DND-41 (cell line): ENCODE data around the gene RAB35.

Experiments
- ATAC-seq: fragments of 200-7000 bp; cut with Tn5 transposase; 3 replicates; pipeline ENCODE4 v1.9.1; 2021; ENCODE audit warnings: low read depth; ENCODE audit not compliant: insufficient read depth
- DNase-seq: peaks from one replicate; pipeline ENCODE4 v3.0.0-alpha.2; 2020
- H2AFZ ChIP-seq: 2 replicates; pipeline ENCODE4 v1.6.0; 2012; ENCODE audit warnings: low read depth, low read length
- H3K27ac ChIP-seq: 2 replicates; pipeline ENCODE4 v1.5.1; 2012; ENCODE audit warnings: low read length, inconsistent platforms
- H3K27me3 ChIP-seq: fragments of 200-600 bp; sonication (generic); 2 replicates; pipeline ENCODE4 v1.6.0; 2012; ENCODE audit warnings: low read length, mild to moderate bottlenecking, inconsistent platforms; ENCODE audit not compliant: insufficient read depth, poor library complexity
- H3K36me3 ChIP-seq: 2 replicates; pipeline ENCODE4 v1.5.1; 2012; ENCODE audit warnings: low read length, inconsistent platforms; ENCODE audit not compliant: insufficient read depth
- H3K4me1 ChIP-seq: 2 replicates; pipeline ENCODE4 v1.5.1; 2012; ENCODE audit warnings: mild to moderate bottlenecking, low read length; ENCODE audit not compliant: insufficient read depth
- H3K4me2 ChIP-seq: 2 replicates; pipeline ENCODE4 v1.6.0; 2012; ENCODE audit warnings: mild to moderate bottlenecking, moderate library complexity, low read length, inconsistent platforms; ENCODE audit not compliant: insufficient read depth
- H3K4me3 ChIP-seq, 2 experiments: fragments of 200-600 bp in 1 of 2; shearing (Covaris generic) in 1 of 2; 2 replicates each; pipeline ENCODE4 v1.5.1; 2012 to 2016; ENCODE audit warnings: inconsistent platforms in 2 of 2, low read length in 2 of 2, mild to moderate bottlenecking in 2 of 2, low read depth in 1 of 2, moderate library complexity in 1 of 2
- H3K79me2 ChIP-seq: 2 replicates; pipeline ENCODE4 v1.6.0; 2012; ENCODE audit warnings: low read length, inconsistent platforms; ENCODE audit not compliant: insufficient read depth
- H3K9ac ChIP-seq: 2 replicates; pipeline ENCODE4 v1.6.0; 2012; ENCODE audit warnings: low read depth, mild to moderate bottlenecking, inconsistent platforms, low read length, moderate library complexity
- H3K9me3 ChIP-seq: 2 replicates; pipeline ENCODE4 v1.5.1; 2012; ENCODE audit warnings: low read length, moderate library complexity, mild to moderate bottlenecking, inconsistent platforms; ENCODE audit not compliant: insufficient read depth, severe bottlenecking
- H4K20me1 ChIP-seq: 2 replicates; pipeline ENCODE4 v1.6.0; 2012; ENCODE audit warnings: low read length; ENCODE audit not compliant: insufficient read depth
- EZH2 ChIP-seq: IDR thresholded peaks from 3 replicates; pipeline ENCODE4 v1.6.1; 2012; ENCODE audit warnings: borderline replicate concordance, low read depth, mild to moderate bottlenecking, moderate library complexity, low read length, inconsistent platforms; ENCODE audit not compliant: severe bottlenecking
- TF ChIP-seq, protein P1 (sequence below): IDR thresholded peaks from 2 replicates; pipeline ENCODE4 v1.5.1; 2012; ENCODE audit warnings: borderline replicate concordance, low read length, moderate library complexity, mild to moderate bottlenecking; ENCODE audit not compliant: poor library complexity, severe bottlenecking; ENCODE audit errors: extremely low read depth

RAB35 gene

DNA sequence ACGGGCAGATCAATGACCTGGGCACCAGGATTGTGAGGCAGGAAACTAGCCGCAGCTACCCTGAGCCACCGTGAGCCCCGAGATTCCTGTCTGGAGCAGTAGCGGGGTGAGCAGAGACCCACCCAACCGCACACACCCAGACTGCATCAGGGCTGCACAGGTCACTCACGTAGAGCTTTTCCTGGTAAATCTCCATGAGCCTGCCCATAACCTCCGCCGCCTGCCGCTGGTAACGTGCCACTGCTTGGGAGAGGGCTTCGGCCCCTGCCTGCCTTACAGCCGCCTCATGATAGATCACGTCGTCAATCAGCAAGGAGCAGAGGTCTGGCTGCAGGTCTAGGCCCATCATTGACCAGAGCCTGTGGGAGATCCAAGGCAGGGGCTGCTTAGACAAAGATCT is 38.5 kb upstream of the RAB35 start:
- Histone ChIP-seq H3K4me1 (no peaks in the 10 kb centered on the region), H3K4me3 (no peak overlapping the region), H3K79me2 (no peaks in the 10 kb centered on the region), H3K9me3 (no peaks in the 10 kb centered on the region), H3K4me2 (no peak overlapping the region), H3K27me3 (no peaks in the 10 kb centered on the region), H3K9ac (no peak overlapping the region), H4K20me1 (peaks cover 7% of the 10 kb centered on the region), H2AFZ (no peak overlapping the region), H3K27ac (no peak overlapping the region), H3K36me3 (peaks cover 92% of the 10 kb centered on the region)
- ATAC-seq (no peak), DNase-seq (no peak)
- TF ChIP-seq, protein P1, sequence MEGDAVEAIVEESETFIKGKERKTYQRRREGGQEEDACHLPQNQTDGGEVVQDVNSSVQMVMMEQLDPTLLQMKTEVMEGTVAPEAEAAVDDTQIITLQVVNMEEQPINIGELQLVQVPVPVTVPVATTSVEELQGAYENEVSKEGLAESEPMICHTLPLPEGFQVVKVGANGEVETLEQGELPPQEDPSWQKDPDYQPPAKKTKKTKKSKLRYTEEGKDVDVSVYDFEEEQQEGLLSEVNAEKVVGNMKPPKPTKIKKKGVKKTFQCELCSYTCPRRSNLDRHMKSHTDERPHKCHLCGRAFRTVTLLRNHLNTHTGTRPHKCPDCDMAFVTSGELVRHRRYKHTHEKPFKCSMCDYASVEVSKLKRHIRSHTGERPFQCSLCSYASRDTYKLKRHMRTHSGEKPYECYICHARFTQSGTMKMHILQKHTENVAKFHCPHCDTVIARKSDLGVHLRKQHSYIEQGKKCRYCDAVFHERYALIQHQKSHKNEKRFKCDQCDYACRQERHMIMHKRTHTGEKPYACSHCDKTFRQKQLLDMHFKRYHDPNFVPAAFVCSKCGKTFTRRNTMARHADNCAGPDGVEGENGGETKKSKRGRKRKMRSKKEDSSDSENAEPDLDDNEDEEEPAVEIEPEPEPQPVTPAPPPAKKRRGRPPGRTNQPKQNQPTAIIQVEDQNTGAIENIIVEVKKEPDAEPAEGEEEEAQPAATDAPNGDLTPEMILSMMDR: no peak
- TF ChIP-seq EZH2: no peak

DNA sequence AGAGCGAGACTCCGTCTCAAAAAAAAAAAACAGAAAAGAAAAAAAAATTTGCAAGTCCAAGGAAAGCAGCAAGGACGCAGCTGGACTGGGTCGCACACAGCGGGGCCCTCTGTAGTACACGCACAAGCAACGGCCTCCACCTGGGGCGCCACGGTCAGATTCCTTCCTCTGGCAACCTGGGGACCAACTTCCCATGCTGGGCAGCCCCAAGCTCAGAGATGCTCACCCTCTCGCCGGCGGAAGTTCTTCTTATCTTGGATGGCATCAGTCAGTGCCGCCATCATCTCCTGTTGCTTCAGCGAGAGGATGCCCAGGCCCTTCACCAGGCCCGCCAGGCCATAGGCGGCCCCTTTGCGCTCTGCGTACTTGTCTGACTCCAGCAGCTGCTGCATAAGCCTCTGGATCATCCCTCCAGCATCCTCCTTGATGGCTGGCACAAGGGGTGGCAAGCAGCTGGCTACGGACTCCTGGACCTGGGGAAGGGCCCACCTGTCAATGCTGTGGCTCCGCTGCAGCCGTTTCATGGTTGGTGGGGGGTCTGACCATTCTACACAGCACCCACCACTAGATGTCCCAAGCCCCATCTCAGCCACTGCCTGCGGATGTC is 34.5 kb upstream of the RAB35 start:
- Histone ChIP-seq H3K36me3 (peaks cover 91% of the 10 kb centered on the region), H3K9me3 (no peaks in the 10 kb centered on the region), H3K4me1 (no peaks in the 10 kb centered on the region), H3K79me2 (no peaks in the 10 kb centered on the region), H3K9ac (no peak overlapping the region), H3K27ac (no peak overlapping the region), H3K4me2 (no peak overlapping the region), H3K4me3 (no peak overlapping the region), H3K27me3 (no peaks in the 10 kb centered on the region), H4K20me1 (peaks cover 9% of the 10 kb centered on the region; the same call in 1 of the 2 replicates), H2AFZ (no peak overlapping the region)
- TF ChIP-seq EZH2: no peak
- TF ChIP-seq, protein P1: no peak
- DNase-seq (no peak), ATAC-seq (no peak)

DNA sequence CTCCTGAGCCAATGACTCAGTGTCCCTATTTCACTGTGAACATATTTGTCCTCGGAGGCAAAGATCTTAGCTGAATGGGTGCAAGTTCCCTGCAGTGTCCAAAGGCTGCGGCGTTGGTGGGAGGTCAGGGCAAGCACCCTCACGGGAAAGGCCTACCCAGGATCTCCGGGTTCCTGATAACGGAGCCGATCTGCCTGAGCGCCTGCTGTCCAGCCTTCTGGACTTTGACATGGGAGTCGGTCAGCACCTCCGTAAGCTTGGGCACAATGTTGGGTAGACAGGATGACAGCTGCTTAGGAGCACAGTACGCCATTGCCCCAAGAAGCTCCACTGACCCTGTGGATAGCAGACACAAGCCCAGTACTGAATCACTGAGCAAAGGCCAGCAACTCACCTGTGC is 31.5 kb upstream of the RAB35 start:
- H3K4me2 ChIP-seq: no peak overlapping the region
- H3K27ac ChIP-seq: no peak overlapping the region
- H3K9ac ChIP-seq: no peak overlapping the region
- H3K36me3 ChIP-seq: peaks cover 88% of the 10 kb centered on the region
- peaks cover 7% of the 10 kb centered on the region; the same call in 1 of the 2 replicates for H4K20me1 ChIP-seq
- no peak overlapping the region for H2AFZ ChIP-seq
- DNase-seq: no peak
- no peaks in the 10 kb centered on the region for H3K4me1 ChIP-seq
- no peaks in the 10 kb centered on the region for H3K27me3 ChIP-seq
- no peaks in the 10 kb centered on the region for H3K79me2 ChIP-seq
- TF ChIP-seq, protein P1: no peak
- no peak for TF ChIP-seq EZH2
- H3K4me3 ChIP-seq: no peak overlapping the region
- no peaks in the 10 kb centered on the region for H3K9me3 ChIP-seq
- no peak for ATAC-seq

DNA sequence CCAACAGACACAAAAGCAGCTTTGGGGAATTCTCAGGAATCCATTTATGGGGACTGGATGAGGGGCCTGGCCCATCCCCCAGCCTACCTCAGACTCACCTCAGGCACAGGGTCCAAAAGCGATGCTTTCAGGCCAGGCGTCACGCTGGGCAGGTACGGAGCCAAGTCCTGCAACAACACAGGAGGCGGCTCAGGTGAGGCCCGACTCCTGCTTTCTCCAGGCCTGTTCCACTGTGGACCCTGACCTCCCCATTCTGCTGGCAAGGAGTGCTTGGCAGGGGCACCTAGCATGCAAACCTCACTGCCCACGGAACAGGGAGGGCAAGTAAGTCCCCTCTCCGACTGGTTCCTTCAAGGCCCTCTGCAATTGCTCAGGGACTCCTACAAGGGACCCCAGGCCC is 28.6 kb upstream of the RAB35 start:
- DNase-seq (no peak), ATAC-seq (no peak)
- TF ChIP-seq, protein P1: no peak
- no peak for TF ChIP-seq EZH2
- no peak overlapping the region for H3K27ac ChIP-seq
- H3K27me3 ChIP-seq: no peaks in the 10 kb centered on the region
- no peaks in the 10 kb centered on the region for H3K4me1 ChIP-seq
- H2AFZ ChIP-seq: no peak overlapping the region
- no peak overlapping the region for H3K9ac ChIP-seq
- no peaks in the 10 kb centered on the region for H3K9me3 ChIP-seq
- H3K36me3 ChIP-seq: peaks cover 94% of the 10 kb centered on the region
- no peaks in the 10 kb centered on the region for H3K79me2 ChIP-seq
- H3K4me3 ChIP-seq: no peak overlapping the region
- H3K4me2 ChIP-seq: no peak overlapping the region
- peaks cover 11% of the 10 kb centered on the region for H4K20me1 ChIP-seq
